Kidney epithelial cell (primary cell): ENCODE measurements around the gene RARRES1. TPM values are rescaled to one million over a fixed set of nuclear protein-coding genes. Genes with fewer than 3 reads are reported as not detected.

Experiments used
- DNase-seq: peaks from one replicate; pipeline ENCODE4 v3.0.0-alpha.2; 2010; ENCODE audit warnings: low read depth
- H3K27me3 ChIP-seq: 2 replicates; pipeline ENCODE4 v1.6.0; 2011; ENCODE audit warnings: low read length; ENCODE audit not compliant: control insufficient read depth, insufficient read depth
- H3K36me3 ChIP-seq: 2 replicates; pipeline ENCODE4 v1.5.1; 2011; ENCODE audit warnings: low read length; ENCODE audit not compliant: control insufficient read depth, insufficient read depth
- H3K4me3 ChIP-seq: 2 replicates; pipeline ENCODE4 v1.5.1; 2011; ENCODE audit warnings: low read depth, mild to moderate bottlenecking, control low read depth, low read length
- total RNA-seq: library from RNA; depleted of rRNA; stranded (reverse); fragments of >200 nt; gene quantifications from 2 replicates; pipeline ENCODE4 v1.2.3, GENCODE V29; 2015
- TF ChIP-seq, protein P1 (sequence below): IDR thresholded peaks from 2 replicates; pipeline ENCODE4 v1.5.1; 2011; ENCODE audit warnings: mild to moderate bottlenecking, moderate library complexity, low read length, control low read depth, inconsistent platforms; ENCODE audit not compliant: insufficient read depth, poor library complexity, severe bottlenecking

The RARRES1 gene
- total RNA-seq, 1 donor from 2014 or later, result 5.3 TPM

DNA sequence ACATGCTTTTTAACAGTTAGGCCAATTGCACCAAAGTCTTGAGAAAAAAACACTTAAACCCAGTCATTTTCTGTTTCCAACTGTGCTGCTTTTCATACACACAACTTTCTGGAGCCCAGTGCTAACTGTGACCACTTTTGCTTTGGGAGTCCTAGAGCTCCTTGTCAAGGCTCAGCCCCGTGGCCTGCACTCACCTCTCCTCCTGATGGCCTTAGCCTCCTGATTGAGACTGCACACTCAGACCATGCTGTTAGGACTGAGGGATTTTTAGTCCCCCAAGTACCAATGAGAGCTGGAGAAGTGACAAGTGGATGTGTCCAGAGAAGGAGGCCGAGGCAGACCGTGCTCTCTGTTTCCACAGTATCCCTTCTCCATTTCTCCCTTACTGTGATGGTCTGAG, 15.2 kb upstream of the RARRES1 start:
- DNase-seq, result no peak
- TF ChIP-seq, protein P1, sequence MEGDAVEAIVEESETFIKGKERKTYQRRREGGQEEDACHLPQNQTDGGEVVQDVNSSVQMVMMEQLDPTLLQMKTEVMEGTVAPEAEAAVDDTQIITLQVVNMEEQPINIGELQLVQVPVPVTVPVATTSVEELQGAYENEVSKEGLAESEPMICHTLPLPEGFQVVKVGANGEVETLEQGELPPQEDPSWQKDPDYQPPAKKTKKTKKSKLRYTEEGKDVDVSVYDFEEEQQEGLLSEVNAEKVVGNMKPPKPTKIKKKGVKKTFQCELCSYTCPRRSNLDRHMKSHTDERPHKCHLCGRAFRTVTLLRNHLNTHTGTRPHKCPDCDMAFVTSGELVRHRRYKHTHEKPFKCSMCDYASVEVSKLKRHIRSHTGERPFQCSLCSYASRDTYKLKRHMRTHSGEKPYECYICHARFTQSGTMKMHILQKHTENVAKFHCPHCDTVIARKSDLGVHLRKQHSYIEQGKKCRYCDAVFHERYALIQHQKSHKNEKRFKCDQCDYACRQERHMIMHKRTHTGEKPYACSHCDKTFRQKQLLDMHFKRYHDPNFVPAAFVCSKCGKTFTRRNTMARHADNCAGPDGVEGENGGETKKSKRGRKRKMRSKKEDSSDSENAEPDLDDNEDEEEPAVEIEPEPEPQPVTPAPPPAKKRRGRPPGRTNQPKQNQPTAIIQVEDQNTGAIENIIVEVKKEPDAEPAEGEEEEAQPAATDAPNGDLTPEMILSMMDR, result no peak
- H3K4me3 ChIP-seq, result no peak overlapping the region
- no peaks in the 10 kb centered on the region for H3K36me3 ChIP-seq
- H3K27me3 ChIP-seq, result no peaks in the 10 kb centered on the region

DNA sequence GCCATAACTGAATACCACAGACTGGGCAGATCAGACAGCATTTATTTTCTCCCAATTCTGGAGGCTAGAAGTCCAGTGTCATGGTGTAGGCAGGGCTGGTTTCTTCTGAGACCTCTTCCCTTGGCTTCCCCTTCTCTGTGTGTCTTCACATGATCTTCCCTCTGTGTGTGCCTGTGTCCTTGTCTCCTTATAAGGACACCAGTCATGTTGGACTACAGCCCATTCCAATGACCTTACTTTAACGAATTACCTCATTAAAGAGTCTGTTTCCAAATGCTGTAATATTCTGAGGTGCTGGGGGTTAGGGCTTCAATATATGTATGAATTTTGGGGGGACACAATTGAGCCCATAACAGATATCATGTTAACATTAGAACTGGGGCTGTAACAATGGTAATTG, 13.3 kb upstream of the RARRES1 start:
- no peaks in the 10 kb centered on the region for H3K36me3 ChIP-seq
- H3K27me3 ChIP-seq, result no peaks in the 10 kb centered on the region
- no peak for DNase-seq

DNA sequence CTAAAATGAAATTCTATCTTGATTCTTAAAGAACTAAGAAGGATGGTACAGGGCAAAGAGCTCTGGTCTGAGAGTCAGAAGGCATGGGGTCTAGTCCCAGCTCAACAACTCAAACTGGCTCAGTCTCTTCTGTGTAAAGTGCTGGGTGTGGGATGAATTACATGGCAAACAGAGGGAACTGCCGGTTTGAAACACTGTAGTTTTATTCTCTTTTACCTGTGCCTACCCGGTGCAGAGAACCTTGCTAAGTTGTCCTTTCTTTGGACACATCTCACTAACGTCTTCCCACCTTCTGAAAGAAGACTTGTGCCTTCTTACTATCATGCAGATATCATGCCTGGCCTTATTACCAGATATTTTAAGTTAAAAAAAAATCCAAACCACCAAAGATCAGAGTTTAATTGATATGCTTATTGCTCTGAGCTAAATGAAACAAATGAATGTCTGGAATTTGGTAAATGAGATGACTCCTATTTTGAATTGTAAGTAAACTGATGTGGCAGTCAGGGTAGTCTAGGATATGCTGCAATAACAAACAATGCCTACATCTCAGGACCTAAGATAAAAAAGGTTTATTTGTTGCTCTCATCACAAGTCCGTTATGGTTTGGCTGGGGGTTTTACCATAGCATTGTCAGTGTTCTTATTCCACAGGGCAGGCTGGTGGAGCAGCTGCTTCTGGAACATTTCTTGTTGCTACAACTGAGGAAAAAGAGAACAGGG, 12.5 kb upstream of the RARRES1 start:
- TF ChIP-seq, protein P1, result no peak
- Histone ChIP-seq H3K27me3 (no peaks in the 10 kb centered on the region), H3K36me3 (no peaks in the 10 kb centered on the region), H3K4me3 (no peak overlapping the region)
- no peak for DNase-seq

More for the DNA sequence above, 13.3 kb upstream of the RARRES1 start:
- H3K4me3 ChIP-seq, result no peak overlapping the region
- TF ChIP-seq, protein P1, result no peak

DNA sequence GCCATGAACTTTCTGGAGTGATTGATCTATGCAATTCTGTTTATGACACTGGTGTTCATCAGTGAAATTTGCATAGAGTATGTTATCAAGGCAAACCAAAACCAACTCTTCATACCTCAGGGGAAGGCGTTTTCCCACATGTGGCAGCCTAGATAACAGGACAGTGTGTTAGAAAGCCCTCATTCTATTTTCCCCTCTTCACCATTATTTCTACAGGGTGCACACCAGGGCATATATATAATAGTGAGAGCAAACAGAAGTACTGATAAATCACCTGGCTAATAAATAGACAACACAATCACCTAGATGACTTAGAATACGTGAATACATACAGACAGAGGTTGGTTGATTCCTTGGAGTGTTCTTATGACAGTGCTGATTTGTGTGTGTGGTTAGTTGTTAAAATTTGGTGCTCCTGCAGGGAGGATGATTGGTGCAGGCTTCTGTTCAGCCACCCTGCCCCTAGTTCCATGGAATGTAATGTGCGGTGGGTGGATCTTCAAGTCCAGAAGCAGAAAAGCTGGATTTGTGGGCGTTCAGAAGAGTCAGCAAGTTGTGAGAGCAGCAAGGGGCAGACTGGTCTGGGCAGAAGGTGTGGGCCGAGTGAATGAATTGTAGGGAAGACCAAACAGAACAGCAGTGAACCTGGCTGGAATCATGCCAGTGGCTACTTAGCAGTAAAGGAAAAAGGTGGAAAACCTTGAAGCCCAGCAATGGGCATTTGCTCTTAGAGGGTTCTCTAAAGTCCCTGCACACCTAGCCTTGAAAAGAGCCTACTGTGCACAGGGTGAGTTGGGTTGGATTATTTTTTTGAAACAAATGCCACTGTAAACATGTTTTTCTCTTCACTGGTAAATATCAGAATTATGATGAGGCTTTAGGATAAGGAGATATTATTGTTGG, 11.7 kb upstream of the RARRES1 start:
- no peak overlapping the region for H3K4me3 ChIP-seq
- DNase-seq, result no peak
- TF ChIP-seq, protein P1, result no peak
- no peaks in the 10 kb centered on the region for H3K36me3 ChIP-seq
- H3K27me3 ChIP-seq, result no peaks in the 10 kb centered on the region

DNA sequence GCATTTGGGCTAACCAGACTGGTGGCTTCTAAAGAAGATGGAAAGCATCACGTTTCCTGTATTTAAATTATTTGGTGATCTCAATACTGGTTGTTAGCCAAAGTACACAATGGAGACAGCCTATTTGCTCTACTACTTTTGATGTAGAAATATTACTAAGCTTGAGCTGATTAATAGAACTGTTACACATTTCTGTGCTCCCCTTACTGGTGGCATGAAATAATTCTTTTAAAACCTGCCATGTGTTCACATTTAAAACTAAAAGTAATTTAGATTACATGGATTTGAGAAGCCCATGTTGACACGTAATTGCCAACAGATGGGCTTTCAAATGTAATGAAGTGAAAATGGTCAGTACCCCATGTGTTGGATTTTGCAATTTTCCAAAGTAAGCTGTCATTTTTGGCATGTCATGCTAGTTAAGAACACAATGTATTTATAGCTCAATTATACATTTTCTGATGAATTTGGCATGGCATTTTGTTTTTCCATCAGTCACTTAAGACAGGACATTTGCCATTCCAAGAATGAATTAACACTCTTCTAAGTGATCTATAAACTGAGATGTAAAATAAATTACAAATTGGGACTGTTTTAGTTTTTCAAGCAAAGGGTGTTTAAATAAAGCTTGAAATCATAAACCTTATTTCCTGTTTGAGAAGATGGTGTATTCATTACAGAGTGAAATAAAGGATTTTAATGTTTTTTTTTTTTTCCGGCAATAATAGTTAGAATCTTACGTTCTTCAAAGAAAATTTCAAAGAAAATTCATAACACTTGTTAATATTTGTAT, 10.8 kb upstream of the RARRES1 start:
- TF ChIP-seq, protein P1, result no peak
- Histone ChIP-seq H3K36me3 (no peaks in the 10 kb centered on the region), H3K4me3 (no peak overlapping the region), H3K27me3 (no peaks in the 10 kb centered on the region)
- DNase-seq, result no peak
